GM23338 (cell line): ENCODE measurements around the gene CHRD. TPM values are rescaled to one million over a fixed set of nuclear protein-coding genes. Genes with fewer than 3 reads are reported as not detected.

ENCODE experiments used
- ATAC-seq: fragments of 200-7000 bp; cut with Tn5 transposase; 3 replicates; pipeline ENCODE4 v1.9.1; 2020
- DNase-seq: peaks from one replicate; pipeline ENCODE4 v3.0.0-alpha.2; 2015; ENCODE audit warnings: low spot score
- H2AFZ ChIP-seq: fragments of 200-600 bp; sonication (generic); 2 replicates; pipeline ENCODE4 v1.8.0; 2016; ENCODE audit warnings: antibody characterized with exemption, mild to moderate bottlenecking, moderate library complexity
- H3F3A ChIP-seq: fragments of 200-600 bp; sonication (generic); replicated peaks from 2 replicates; pipeline ENCODE4 v1.8.0; 2017; ENCODE audit warnings: antibody characterized with exemption, mixed run types, low read depth
- H3K27ac ChIP-seq: fragments of 200-600 bp; sonication (generic); 2 replicates; pipeline ENCODE4 v1.6.1; 2016; ENCODE audit warnings: low read depth
- H3K27me3 ChIP-seq: fragments of 200-600 bp; sonication (generic); 2 replicates; pipeline ENCODE4 v1.8.0; 2016; ENCODE audit warnings: mild to moderate bottlenecking, mixed run types, moderate library complexity; ENCODE audit not compliant: insufficient read depth
- H3K36me3 ChIP-seq: fragments of 200-600 bp; sonication (generic); 2 replicates; pipeline ENCODE4 v1.8.0; 2016; ENCODE audit warnings: mild to moderate bottlenecking; ENCODE audit not compliant: insufficient read depth
- H3K4me1 ChIP-seq: fragments of 200-600 bp; sonication (generic); 2 replicates; pipeline ENCODE4 v1.8.0; 2016; ENCODE audit warnings: mild to moderate bottlenecking, moderate library complexity; ENCODE audit not compliant: insufficient read depth
- H3K4me2 ChIP-seq: fragments of 200-600 bp; sonication (generic); 2 replicates; pipeline ENCODE4 v1.7.1; 2017; ENCODE audit warnings: mixed run types
- H3K4me3 ChIP-seq: fragments of 200-600 bp; sonication (generic); 2 replicates; pipeline ENCODE4 v1.6.1; 2016; ENCODE audit warnings: mixed run types
- H3K79me2 ChIP-seq: fragments of 200-600 bp; sonication (generic); replicated peaks from 2 replicates; pipeline ENCODE4 v1.8.0; 2017; ENCODE audit warnings: mild to moderate bottlenecking; ENCODE audit not compliant: insufficient read depth
- H3K9me2 ChIP-seq: fragments of 200-600 bp; sonication (generic); 2 replicates; pipeline ENCODE4 v1.8.0; 2017; ENCODE audit not compliant: insufficient read depth
- H4K20me1 ChIP-seq: fragments of 200-600 bp; sonication (generic); replicated peaks from 2 replicates; pipeline ENCODE4 v1.8.0; 2017; ENCODE audit warnings: mild to moderate bottlenecking; ENCODE audit not compliant: insufficient read depth
- H3K27ac Mint-ChIP-seq: 2 replicates; pipeline ENCODE4 v1.8.0; 2020; ENCODE audit warnings: inconsistent platforms, mild to moderate bottlenecking, moderate library complexity, mixed read lengths
- H3K27me3 Mint-ChIP-seq: 3 replicates; pipeline ENCODE4 v1.8.0; 2022; ENCODE audit warnings: low read depth, mild to moderate bottlenecking, moderate library complexity, mixed read lengths, inconsistent platforms; ENCODE audit not compliant: insufficient read depth, poor library complexity
- H3K36me3 Mint-ChIP-seq: 3 replicates; pipeline ENCODE4 v1.8.0; 2021; ENCODE audit warnings: low read depth, mild to moderate bottlenecking, inconsistent platforms, moderate library complexity, mixed read lengths
- H3K4me1 Mint-ChIP-seq: 3 replicates; pipeline ENCODE4 v1.8.0; 2020; ENCODE audit warnings: mild to moderate bottlenecking, inconsistent platforms, mixed read lengths
- H3K4me3 Mint-ChIP-seq: 3 replicates; pipeline ENCODE4 v1.8.0; 2021; ENCODE audit warnings: moderate library complexity, mild to moderate bottlenecking, inconsistent platforms, mixed read lengths
- H3K9me3 Mint-ChIP-seq: 3 replicates; pipeline ENCODE4 v1.8.0; 2020; ENCODE audit warnings: moderate library complexity, mild to moderate bottlenecking, inconsistent platforms, mixed read lengths
- CTCF ChIP-seq, 2 experiments: fragments of 200-600 bp in 1 of 2; sonication (generic) in 1 of 2; conservative IDR thresholded peaks; 2 replicates each; pipeline versions ENCODE4 v1.5.1 to v1.6.1; 2016 to 2017; ENCODE audit warnings: antibody characterized with exemption in 2 of 2, low read depth in 2 of 2, mild to moderate bottlenecking in 2 of 2, moderate library complexity in 1 of 2
- ETS1 ChIP-seq: IDR thresholded peaks from 2 replicates; pipeline ENCODE4 v1.6.1; 2016; ENCODE audit warnings: antibody characterized with exemption
- EZH2 ChIP-seq: fragments of 200-600 bp; sonication (generic); IDR thresholded peaks from one replicate; pipeline ENCODE4 v1.8.0; 2017; ENCODE audit warnings: antibody characterized with exemption, mild to moderate bottlenecking, low read depth; ENCODE audit not compliant: unreplicated experiment
- JUNB ChIP-seq: IDR thresholded peaks from one replicate; pipeline ENCODE4 v1.6.1; 2016; ENCODE audit warnings: antibody characterized with exemption; ENCODE audit not compliant: unreplicated experiment
- NANOG ChIP-seq: IDR thresholded peaks from 2 replicates; pipeline ENCODE4 v1.6.1; 2016; ENCODE audit warnings: antibody characterized with exemption, borderline replicate concordance
- POLR2AphosphoS5 ChIP-seq: IDR thresholded peaks from 2 replicates; pipeline ENCODE4 v1.6.1; 2016; ENCODE audit warnings: antibody characterized with exemption, low read depth
- REST ChIP-seq: IDR thresholded peaks from one replicate; pipeline ENCODE4 v1.6.1; 2018; ENCODE audit warnings: antibody characterized with exemption; ENCODE audit not compliant: unreplicated experiment
- STAT1 ChIP-seq: IDR thresholded peaks from one replicate; pipeline ENCODE4 v1.6.1; 2016; ENCODE audit warnings: antibody characterized with exemption; ENCODE audit not compliant: unreplicated experiment
- ZNF114 ChIP-seq: fragments of 250-450 bp; sonication (Bioruptor Pico); IDR thresholded peaks from 2 replicates; pipeline ENCODE4 v1.5.0; 2020; ENCODE audit warnings: mild to moderate bottlenecking, moderate library complexity
- polyA plus RNA-seq: library from polyadenylated mRNA; unstranded; fragments of >200 nt; fragmentation: Nextera tagmentation; extraction: Ambion mirVana; gene quantifications from 2 replicates; pipeline ENCODE4 v1.2.1, GENCODE V29; 2016
- total RNA-seq: library from RNA; depleted of rRNA; stranded (reverse); fragments of >200 nt; shearing (Covaris generic); gene quantifications from 2 replicates; pipeline ENCODE4 v1.2.3, GENCODE V29; 2014

Gene CHRD
- total and polyA plus RNA-seq, 2 experiments from 2014 or later, result 0.34 to 0.66 TPM

GRCh38 chr3:184345317-184346144 lies 34.3 kb upstream of the CHRD start (continued):
- TF ChIP-seq CTCF (conservative IDR thresholded peaks at IDR 0.05; ENCODE audit: low read depth in 2 of 2), result peak; percentile 60 to 67
- 0 out of 2 replicates have a peak, but pooled peaks have one; percentile 19 for TF ChIP-seq POLR2AphosphoS5
- no peak for TF ChIP-seq NANOG
- TF ChIP-seq STAT1, result no peak
- TF ChIP-seq EZH2, result no peak
- TF ChIP-seq JUNB, result no peak
- TF ChIP-seq ETS1, result no peak
- TF ChIP-seq ZNF114, result no peak
- no peak for TF ChIP-seq REST

- H3K27ac Mint-ChIP-seq, result no peak overlapping the region
- H3K4me2 ChIP-seq, result no peak overlapping the region
- no peak for TF ChIP-seq REST
- no peak for TF ChIP-seq NANOG
These were observed 33.2 kb upstream of the CHRD start for GRCh38 chr3:184346480-184347190.

More at GRCh38 chr3:184346480-184347190, 33.2 kb upstream of the CHRD start:
- ATAC-seq, result no peak
- Histone ChIP-seq H3K27ac (no peak overlapping the region), H3K36me3 (no peaks in the 10 kb centered on the region), H3K4me3 (no peak overlapping the region), H4K20me1 (peaks cover 7% of the 10 kb centered on the region; the same call in 1 of the 2 replicates), H3K4me1 (peaks cover 7% of the 10 kb centered on the region; the same call in 1 of the 2 replicates), H3K79me2 (no peaks in the 10 kb centered on the region), H3K27me3 (no peaks in the 10 kb centered on the region), H3F3A (no peaks in the 10 kb centered on the region), H3K9me2 (no peaks in the 10 kb centered on the region), H2AFZ (no peak overlapping the region)
- DNase-seq, result no peak
- peaks cover 8% of the 10 kb centered on the region for H3K27me3 Mint-ChIP-seq
- H3K9me3 Mint-ChIP-seq, result no peaks in the 10 kb centered on the region
- peaks cover 19% of the 10 kb centered on the region for H3K36me3 Mint-ChIP-seq
- peaks cover 19% of the 10 kb centered on the region for H3K4me1 Mint-ChIP-seq
- no peak overlapping the region for H3K4me3 Mint-ChIP-seq
